Measurements from ENCODE around the gene UBE2L3. TPM values are rescaled to one million over a fixed set of nuclear protein-coding genes. Genes with fewer than 3 reads are reported as not detected.
"Not testable (repeated sequence)": the region's sequence is repeated elsewhere in the genome, so short reads cannot be mapped to it uniquely, and the experiment has no call there.

Gene UBE2L3
- total and polyA plus RNA-seq, 2 of the 13 experiments (the other 11 are each of a cell fraction or from before 2014, with no cell fraction given) = 30.2 to 58.1 TPM

DNA sequence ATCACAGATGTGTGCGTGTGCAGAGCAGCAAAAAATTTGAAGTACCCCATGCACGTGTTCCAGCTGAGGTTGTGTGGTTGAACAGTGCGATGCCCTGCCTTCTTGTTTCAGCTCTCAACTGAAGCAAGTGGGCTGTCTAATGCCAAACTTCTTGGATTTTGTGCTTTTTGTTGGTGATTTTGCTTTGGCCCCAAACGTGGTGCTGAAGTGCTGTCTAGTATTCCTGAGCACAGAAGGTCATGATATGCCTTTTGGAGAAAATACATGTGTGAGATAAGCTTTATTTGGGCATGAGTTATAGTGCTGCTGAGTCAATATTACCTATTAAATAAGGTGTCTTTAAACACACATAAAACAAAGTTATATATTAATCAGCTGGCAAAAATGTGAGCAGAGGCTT, 48.2 kb downstream of the UBE2L3 start:
- ATAC-seq = no peak
- H3K79me2 ChIP-seq (ENCODE audit: insufficient read depth, low read length) = peaks cover 34% of the 10 kb centered on the region
- 95% methylated on average over 4 of the region's 4 CpGs for WGBS (ENCODE audit: low lambda C conversion rate)
- TF ChIP-seq RBM22 (optimal IDR thresholded peaks at IDR 0.05; ENCODE audit: low read length) = peak; percentile 24
- no peak for TF ChIP-seq ZBTB20 (CRISPR knock-in tag; IDR thresholded peaks at IDR 0.05; ENCODE audit: borderline replicate concordance, low read depth)
- H3K9me3 ChIP-seq (ENCODE audit: low read length) = no peaks in the 10 kb centered on the region
- no peak overlapping the region for H3K9ac ChIP-seq (ENCODE audit: insufficient read depth, low read depth, low read length)
- H3K4me3 ChIP-seq (replicated peaks in 1 of 3; ENCODE audit: insufficient read depth in 1 of 3, low read depth in 2 of 3, low read length in 3 of 3) = no peak overlapping the region
- no peak overlapping the region for H2AFZ ChIP-seq (ENCODE audit: low read length)
- no TSS peak for BruUV-seq (replicated peaks)
- intact Hi-C loops (cut with micrococcal nuclease; ENCODE audit: unreplicated experiment) (no loop called here), in situ Hi-C loops (cut with HindIII; ENCODE audit: extremely low pct_ligation_motif_present, low pct_unique_long_range_greater_than_20kb) (no loop called here)
- H4K20me1 ChIP-seq (ENCODE audit: insufficient read depth, low read length) = peaks cover 20% of the 10 kb centered on the region; the same call in 1 of the 2 replicates
- ChIA-PET CTCF (ENCODE audit: low intra/inter-chr PET ratio, low total read pairs) (no interaction called here), POLR2A (no interaction called here)
- H3K36me3 ChIP-seq (replicated peaks in 1 of 2; ENCODE audit: control insufficient read depth in 1 of 2, insufficient read depth in 2 of 2, low read length in 2 of 2) = peaks cover 20 to 66% of the 10 kb centered on the region in 2 experiments
- H3K4me1 ChIP-seq (ENCODE audit: insufficient read depth, low read length) = no peaks in the 10 kb centered on the region
- FAIRE-seq = no peak
- no peak overlapping the region for H3K4me2 ChIP-seq (ENCODE audit: low read depth, low read length)
- no peaks in the 10 kb centered on the region for H3K27me3 ChIP-seq (ENCODE audit: control insufficient read depth in 1 of 2, insufficient read depth in 2 of 2, low read length in 2 of 2)
- no peak for DNase-seq (ENCODE audit: low spot score)
- no peak overlapping the region for H3K27ac ChIP-seq (ENCODE audit: extremely low read length, insufficient read depth, low read length)

DNA sequence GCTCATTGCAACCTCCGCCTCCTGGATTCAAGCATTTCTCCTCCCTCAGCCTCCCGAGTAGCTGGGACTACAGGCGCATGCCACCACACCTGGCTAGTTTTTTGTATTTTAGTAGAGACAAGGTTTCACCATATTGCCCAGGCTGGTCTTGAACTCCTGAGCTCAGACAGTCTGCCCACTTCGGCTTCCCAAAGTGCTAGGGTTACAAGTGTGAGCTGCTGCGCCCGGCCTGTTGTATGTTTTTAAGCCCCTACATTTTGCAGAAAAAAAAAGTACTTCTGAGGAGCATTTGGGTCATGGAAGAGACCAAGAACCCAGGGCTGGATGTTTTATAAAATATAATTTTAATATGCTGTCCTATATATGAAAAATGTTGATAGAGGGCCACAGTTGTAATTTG, 49.8 kb downstream of the UBE2L3 start:
- POLR2A ChIA-PET = interaction anchor here (0.9 kb wide), 1 partner anchor 12 kb away, joined by 3 read pairs; no protein-coding TSS in a partner anchor
- H2AFZ ChIP-seq (ENCODE audit: low read length); BruUV-seq (replicated peaks); CTCF ChIA-PET (ENCODE audit: low intra/inter-chr PET ratio, low total read pairs); H3K27ac ChIP-seq (ENCODE audit: extremely low read length, insufficient read depth, low read length); H3K27me3 ChIP-seq (ENCODE audit: control insufficient read depth in 1 of 2, insufficient read depth in 2 of 2, low read length in 2 of 2); ATAC-seq; intact Hi-C loops (cut with micrococcal nuclease; ENCODE audit: unreplicated experiment); DNase-seq (ENCODE audit: low spot score); H3K4me3 ChIP-seq (replicated peaks in 1 of 3; ENCODE audit: insufficient read depth in 1 of 3, low read depth in 2 of 3, low read length in 3 of 3); H3K4me1 ChIP-seq (ENCODE audit: insufficient read depth, low read length); H3K9me3 ChIP-seq (ENCODE audit: low read length); in situ Hi-C loops (cut with HindIII; ENCODE audit: extremely low pct_ligation_motif_present, low pct_unique_long_range_greater_than_20kb); H3K9ac ChIP-seq (ENCODE audit: insufficient read depth, low read depth, low read length); H3K4me2 ChIP-seq (ENCODE audit: low read depth, low read length); FAIRE-seq: not testable (repeated sequence)
- peaks cover 22% of the 10 kb centered on the region; the same call in 1 of the 2 replicates for H4K20me1 ChIP-seq (ENCODE audit: insufficient read depth, low read length)
- H3K36me3 ChIP-seq (replicated peaks in 1 of 2; ENCODE audit: control insufficient read depth in 1 of 2, insufficient read depth in 2 of 2, low read length in 2 of 2) = peaks cover 13 to 64% of the 10 kb centered on the region in 2 experiments
- H3K79me2 ChIP-seq (ENCODE audit: insufficient read depth, low read length) = peaks cover 34% of the 10 kb centered on the region
- WGBS (ENCODE audit: low lambda C conversion rate) = over 99% methylated on average over 6 of the region's 6 CpGs
